BJ (cell line): ENCODE results near the gene TMPRSS12. TPM values are rescaled to one million over a fixed set of nuclear protein-coding genes. Genes with fewer than 3 reads are reported as not detected.
A peak's percentile ranks its signal among the peaks of the same experiment; 100 is the strongest.

Source experiments
- CTCF ChIA-PET: fragments of 350-600 bp; formaldehyde crosslinking; extraction: SDS; loops from one replicate; lab custom pipeline; 2021; ENCODE audit warnings: antibody characterized with exemption, inconsistent platforms; lab: Yijun Ruan, JAX
- POLR2A ChIA-PET: fragments of 300-600 bp; sonication (Branson Sonifier 250); formaldehyde crosslinking; extraction: SDS; loops from one replicate; lab custom pipeline; 2021; ENCODE audit warnings: antibody characterized with exemption; lab: Charles Lee
- DNase-seq: peaks from one replicate; pipeline ENCODE4 v3.0.0-alpha.2; 2011; ENCODE audit warnings: low read depth
- H3K27me3 ChIP-seq: 2 replicates; pipeline ENCODE4 v1.6.0; 2011; ENCODE audit warnings: low read length; ENCODE audit not compliant: control insufficient read depth, insufficient read depth
- H3K36me3 ChIP-seq: 2 replicates; pipeline ENCODE4 v1.5.1; 2011; ENCODE audit warnings: low read length; ENCODE audit not compliant: control insufficient read depth, insufficient read depth
- H3K4me3 ChIP-seq: 2 replicates; pipeline ENCODE4 v1.5.1; 2011; ENCODE audit warnings: low read depth, mild to moderate bottlenecking, control low read depth, low read length
- CTCF ChIP-seq: IDR thresholded peaks from 2 replicates; pipeline ENCODE4 v1.5.1; 2011; ENCODE audit warnings: low read depth, mild to moderate bottlenecking, control low read depth, inconsistent platforms, low read length, moderate library complexity; ENCODE audit not compliant: insufficient read depth
- polyA plus RNA-seq: library from polyadenylated mRNA; depleted of rRNA; stranded (reverse); fragments of >200 nt; gene quantifications from 2 replicates; pipeline ENCODE4 v1.2.3, GENCODE V29; 2011

The TMPRSS12 gene
- polyA plus RNA-seq, 1 experiment: not detected

GRCh38 chr12:50916292-50916691 lies 73.6 kb downstream of the TMPRSS12 start:
- H3K27me3 ChIP-seq: no peaks in the 10 kb centered on the region
- POLR2A ChIA-PET: no interaction called here
- no peak for TF ChIP-seq CTCF
- no peak for DNase-seq
- no peaks in the 10 kb centered on the region for H3K36me3 ChIP-seq
- CTCF ChIA-PET: interaction anchor here (1.0 kb wide), 1 partner anchor 151 kb away, joined by 3 read pairs; no protein-coding TSS in a partner anchor
- no peak overlapping the region for H3K4me3 ChIP-seq

- CTCF ChIA-PET: no interaction called here
- no peak for DNase-seq
- POLR2A ChIA-PET: no interaction called here
- no peak for TF ChIP-seq CTCF
- Histone ChIP-seq H3K4me3 (no peak overlapping the region), H3K27me3 (no peaks in the 10 kb centered on the region), H3K36me3 (no peaks in the 10 kb centered on the region)
Observed at GRCh38 chr12:50918584-50919316, 76.0 kb downstream of the TMPRSS12 start.

GRCh38 chr12:50922820-50923219 lies 80.1 kb downstream of the TMPRSS12 start:
- Histone ChIP-seq H3K27me3 (no peaks in the 10 kb centered on the region), H3K4me3 (no peak overlapping the region), H3K36me3 (no peaks in the 10 kb centered on the region)
- DNase-seq: no peak
- ChIA-PET CTCF (interaction anchor here (0.6 kb wide), 3 partner anchors 28 to 595 kb away, joined by 3 read pairs; no protein-coding TSS in a partner anchor), POLR2A (interaction anchor here (0.6 kb wide), 1 partner anchor 12 kb away, joined by 3 read pairs; no protein-coding TSS in a partner anchor)
- no peak for TF ChIP-seq CTCF

GRCh38 chr12:50923361-50924130 lies 80.8 kb downstream of the TMPRSS12 start:
- POLR2A ChIA-PET: no interaction called here
- no peak for DNase-seq

More at GRCh38 chr12:50923361-50924130, 80.8 kb downstream of the TMPRSS12 start:
- CTCF ChIA-PET: interaction anchor here (0.6 to 0.7 kb wide), 3 partner anchors 58 to 596 kb away, joined by 3 read pairs; no protein-coding TSS in a partner anchor
- TF ChIP-seq CTCF: no peak
- Histone ChIP-seq H3K4me3 (peak overlapping the region; percentile 26), H3K27me3 (no peaks in the 10 kb centered on the region), H3K36me3 (no peaks in the 10 kb centered on the region)
